ENCODE results near the gene ATP9B.

The ATP9B gene

GRCh38 chr18:79400591-79401381, 331.6 kb downstream of the ATP9B start (continued):
- TF ChIP-seq ZNF394 (tag by site-specific recombination; IDR thresholded peaks at IDR 0.05; ENCODE audit: borderline replicate concordance) = no peak

- CTCF ChIA-PET = no interaction called here
- Histone ChIP-seq H3K4me1 (ENCODE audit: control insufficient read depth, insufficient read depth, low read length) (no peaks in the 10 kb centered on the region), H3K36me3 (ENCODE audit: control insufficient read depth in 2 of 2, insufficient read depth in 1 of 2, low read length in 2 of 2) (no peaks in the 10 kb centered on the region), H3K27ac (ENCODE audit: extremely low read depth, low read depth, low read length) (no peak overlapping the region), H3K4me3 (ENCODE audit: low read depth, low read length) (no peak overlapping the region), H3K9me3 (ENCODE audit: control insufficient read depth, insufficient read depth, low read depth, low read length) (no peaks in the 10 kb centered on the region)
- TF ChIP-seq ZNF202 (tag by site-specific recombination; IDR thresholded peaks at IDR 0.05; ENCODE audit: borderline replicate concordance) (no peak), ZIC2 (tag by site-specific recombination; IDR thresholded peaks at IDR 0.05) (peak; percentile 23; the same call in 1 of the 2 replicates), GLIS2 (tag by site-specific recombination; IDR thresholded peaks at IDR 0.05) (peak; percentile 71), GLI4 (tag by site-specific recombination; IDR thresholded peaks at IDR 0.05) (no peak), ZNF114 (tag by site-specific recombination; IDR thresholded peaks at IDR 0.05) (no peak), ZBTB21 (tag by site-specific recombination; IDR thresholded peaks at IDR 0.05) (no peak), ZNF558 (tag by site-specific recombination; IDR thresholded peaks at IDR 0.05) (no peak), BCL11A (tag by site-specific recombination; IDR thresholded peaks at IDR 0.05; ENCODE audit: low read depth) (no peak), BCL6B (tag by site-specific recombination; IDR thresholded peaks at IDR 0.05) (no peak), ZNF664 (tag by site-specific recombination; IDR thresholded peaks at IDR 0.05) (no peak), RBAK (tag by site-specific recombination; IDR thresholded peaks at IDR 0.05) (no peak), ZNF707 (tag by site-specific recombination; IDR thresholded peaks at IDR 0.05) (no peak), ZNF10 (tag by site-specific recombination; IDR thresholded peaks at IDR 0.05) (peak; percentile 52; the same call in 1 of the 2 replicates), ZNF175 (tag by site-specific recombination; IDR thresholded peaks at IDR 0.05) (no peak), GLIS1 (tag by site-specific recombination; IDR thresholded peaks at IDR 0.05) (peak; percentile 50), ZBTB44 (tag by site-specific recombination; IDR thresholded peaks at IDR 0.05) (no peak), ZNF785 (tag by site-specific recombination; IDR thresholded peaks at IDR 0.05) (no peak), ZNF341 (tag by site-specific recombination; IDR thresholded peaks at IDR 0.05; ENCODE audit: low read depth) (no peak), ZNF423 (tag by site-specific recombination; IDR thresholded peaks at IDR 0.05) (no peak)
- TF ChIP-seq, protein P1, sequence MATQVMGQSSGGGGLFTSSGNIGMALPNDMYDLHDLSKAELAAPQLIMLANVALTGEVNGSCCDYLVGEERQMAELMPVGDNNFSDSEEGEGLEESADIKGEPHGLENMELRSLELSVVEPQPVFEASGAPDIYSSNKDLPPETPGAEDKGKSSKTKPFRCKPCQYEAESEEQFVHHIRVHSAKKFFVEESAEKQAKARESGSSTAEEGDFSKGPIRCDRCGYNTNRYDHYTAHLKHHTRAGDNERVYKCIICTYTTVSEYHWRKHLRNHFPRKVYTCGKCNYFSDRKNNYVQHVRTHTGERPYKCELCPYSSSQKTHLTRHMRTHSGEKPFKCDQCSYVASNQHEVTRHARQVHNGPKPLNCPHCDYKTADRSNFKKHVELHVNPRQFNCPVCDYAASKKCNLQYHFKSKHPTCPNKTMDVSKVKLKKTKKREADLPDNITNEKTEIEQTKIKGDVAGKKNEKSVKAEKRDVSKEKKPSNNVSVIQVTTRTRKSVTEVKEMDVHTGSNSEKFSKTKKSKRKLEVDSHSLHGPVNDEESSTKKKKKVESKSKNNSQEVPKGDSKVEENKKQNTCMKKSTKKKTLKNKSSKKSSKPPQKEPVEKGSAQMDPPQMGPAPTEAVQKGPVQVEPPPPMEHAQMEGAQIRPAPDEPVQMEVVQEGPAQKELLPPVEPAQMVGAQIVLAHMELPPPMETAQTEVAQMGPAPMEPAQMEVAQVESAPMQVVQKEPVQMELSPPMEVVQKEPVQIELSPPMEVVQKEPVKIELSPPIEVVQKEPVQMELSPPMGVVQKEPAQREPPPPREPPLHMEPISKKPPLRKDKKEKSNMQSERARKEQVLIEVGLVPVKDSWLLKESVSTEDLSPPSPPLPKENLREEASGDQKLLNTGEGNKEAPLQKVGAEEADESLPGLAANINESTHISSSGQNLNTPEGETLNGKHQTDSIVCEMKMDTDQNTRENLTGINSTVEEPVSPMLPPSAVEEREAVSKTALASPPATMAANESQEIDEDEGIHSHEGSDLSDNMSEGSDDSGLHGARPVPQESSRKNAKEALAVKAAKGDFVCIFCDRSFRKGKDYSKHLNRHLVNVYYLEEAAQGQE (tag by site-specific recombination; IDR thresholded peaks at IDR 0.05) = no peak
- POLR2A ChIA-PET = no interaction called here
These were observed 332.5 kb downstream of the ATP9B start for GRCh38 chr18:79401494-79402208.

All from HEK293 (cell line).